Activated CD8-positive, alpha-beta T cell treated with anti-CD3 and anti-CD28 coated beads for 36 hours (primary cell): Measurements from ENCODE around the gene SGMS1. TPM values are rescaled to one million over a fixed set of nuclear protein-coding genes. Genes with fewer than 3 reads are reported as not detected.
"Not testable (repeated sequence)": the region's sequence is repeated elsewhere in the genome, so short reads cannot be mapped to it uniquely, and the experiment has no call there.

ENCODE experiments used
- ATAC-seq: fragments of 200-7000 bp; cut with Tn5 transposase; one replicate; pipeline ENCODE4 v1.10.0; 2021; ENCODE audit warnings: mild to moderate bottlenecking, moderate library complexity
- CTCF ChIA-PET: fragments of 350-600 bp; sonication (Branson Sonifier 250); formaldehyde crosslinking; loops from one replicate; lab custom pipeline; 2021; ENCODE audit warnings: antibody characterized with exemption; lab: Charles Lee
- POLR2A ChIA-PET: fragments of 350-600 bp; sonication (Branson Sonifier 250); formaldehyde crosslinking; loops from one replicate; lab custom pipeline; 2021; ENCODE audit warnings: antibody characterized with exemption; lab: Charles Lee
- DNase-seq: peaks from one replicate; pipeline ENCODE4 v3.0.0-alpha.2; 2020
- H3K27ac Mint-ChIP-seq: one replicate; pipeline ENCODE4 v1.8.0; 2021; ENCODE audit warnings: mild to moderate bottlenecking, mixed read lengths
- H3K27me3 Mint-ChIP-seq: one replicate; pipeline ENCODE4 v1.8.0; 2021; ENCODE audit warnings: mixed read lengths
- H3K36me3 Mint-ChIP-seq: one replicate; pipeline ENCODE4 v1.8.0; 2021; ENCODE audit warnings: low read depth, mixed read lengths
- H3K4me1 Mint-ChIP-seq: one replicate; pipeline ENCODE4 v1.8.0; 2021; ENCODE audit warnings: low read depth, mixed read lengths
- H3K4me3 Mint-ChIP-seq: one replicate; pipeline ENCODE4 v1.8.0; 2021; ENCODE audit warnings: mild to moderate bottlenecking, moderate library complexity, mixed read lengths
- H3K9me3 Mint-ChIP-seq: one replicate; pipeline ENCODE4 v1.8.0; 2021; ENCODE audit warnings: mixed read lengths
- CTCF ChIP-seq: fragments of 200-600 bp; IDR thresholded peaks from one replicate; pipeline ENCODE4 v1.8.0; 2022; ENCODE audit warnings: antibody characterized with exemption, mild to moderate bottlenecking
- intact Hi-C: fragments of 100-400 bp; cut with micrococcal nuclease; formaldehyde crosslinking; loops from one replicate; pipeline ENCODE4 v1.10.0; 2022
- total RNA-seq, 2 experiments: library from RNA; stranded (reverse); gene quantifications; one replicate each; pipeline ENCODE4 v1.2.3, GENCODE V29; 2021

Gene SGMS1
- total RNA-seq, 2 experiments from 2014 or later: 9.0 to 10.6 TPM

GRCh38 chr10:50432211-50433009 is 191.3 kb downstream of the SGMS1 start:
- no peak for DNase-seq
- intact Hi-C loops: loop anchor here (5.0 kb wide), 3 partner anchors 75 to 195 kb away; no protein-coding TSS in a partner anchor
- peak; percentile 59 for ATAC-seq
- TF ChIP-seq CTCF: no peak
- Mint-ChIP-seq H3K36me3 (peaks cover 31% of the 10 kb centered on the region), H3K27me3 (no peaks in the 10 kb centered on the region), H3K4me3 (no peak overlapping the region), H3K9me3 (no peaks in the 10 kb centered on the region), H3K27ac (peak overlapping the region; percentile 73), H3K4me1 (peaks cover 36% of the 10 kb centered on the region)
- ChIA-PET CTCF (interaction anchor here (2.0 to 2.4 kb wide), 2 partner anchors 10 to 12 kb away, joined by 6 to 10 read pairs; no protein-coding TSS in a partner anchor), POLR2A (interaction anchor here (0.6 to 1.2 kb wide), 4 partner anchors 13 to 194 kb away, joined by 3 to 4 read pairs (median 3); no protein-coding TSS in a partner anchor)

- peaks cover 31% of the 10 kb centered on the region for H3K4me1 Mint-ChIP-seq
- ATAC-seq (peak; percentile 77), DNase-seq (peak; percentile 54)
- no peaks in the 10 kb centered on the region for H3K27me3 Mint-ChIP-seq
- no peak for TF ChIP-seq CTCF
- intact Hi-C loops: loop anchor here (5.0 kb wide), 3 partner anchors 76 to 196 kb away; no protein-coding TSS in a partner anchor
- POLR2A ChIA-PET: interaction anchor here (0.6 to 1.2 kb wide), 5 partner anchors 12 to 188 kb away, joined by 3 read pairs; no protein-coding TSS in a partner anchor
- peak overlapping the region; percentile 4 for H3K4me3 Mint-ChIP-seq
- peak overlapping the region; percentile 39 for H3K27ac Mint-ChIP-seq
- no peaks in the 10 kb centered on the region for H3K9me3 Mint-ChIP-seq
- CTCF ChIA-PET: interaction anchor here (2.0 to 2.4 kb wide), 2 partner anchors 9 to 12 kb away, joined by 6 to 10 read pairs; no protein-coding TSS in a partner anchor
- peaks cover 35% of the 10 kb centered on the region for H3K36me3 Mint-ChIP-seq
These were observed 192.0 kb downstream of the SGMS1 start for GRCh38 chr10:50431791-50432190.

GRCh38 chr10:50431133-50431532 is 192.6 kb downstream of the SGMS1 start:
- intact Hi-C loops: loop anchor here (5.0 kb wide), 3 partner anchors 76 to 196 kb away; no protein-coding TSS in a partner anchor
- Mint-ChIP-seq H3K27me3 (no peaks in the 10 kb centered on the region), H3K27ac (peak overlapping the region; percentile 39), H3K9me3 (no peaks in the 10 kb centered on the region), H3K4me3 (no peak overlapping the region), H3K36me3 (peaks cover 37% of the 10 kb centered on the region), H3K4me1 (peaks cover 37% of the 10 kb centered on the region)
- no peak for ATAC-seq
- ChIA-PET CTCF (interaction anchor here (2.0 to 2.4 kb wide), 2 partner anchors 9 to 11 kb away, joined by 6 to 10 read pairs; no protein-coding TSS in a partner anchor), POLR2A (interaction anchor here (0.6 kb wide), 2 partner anchors 12 to 189 kb away, joined by 3 read pairs; no protein-coding TSS in a partner anchor)
- TF ChIP-seq CTCF: no peak
- no peak for DNase-seq

- peaks cover 3% of the 10 kb centered on the region for H3K9me3 Mint-ChIP-seq
These were observed 197.3 kb downstream of the SGMS1 start for GRCh38 chr10:50426485-50426884.

GRCh38 chr10:50425215-50425614 is 198.5 kb downstream of the SGMS1 start:
- POLR2A ChIA-PET, ATAC-seq, H3K9me3 Mint-ChIP-seq, intact Hi-C loops, H3K27ac Mint-ChIP-seq, H3K4me3 Mint-ChIP-seq, DNase-seq, H3K27me3 Mint-ChIP-seq, CTCF ChIA-PET: not testable (repeated sequence)
- H3K4me1 Mint-ChIP-seq: peaks cover 18% of the 10 kb centered on the region
- peaks cover 25% of the 10 kb centered on the region for H3K36me3 Mint-ChIP-seq

More at GRCh38 chr10:50426485-50426884, 197.3 kb downstream of the SGMS1 start:
- H3K4me3 Mint-ChIP-seq: no peak overlapping the region
- CTCF ChIA-PET: no interaction called here
- intact Hi-C loops: no loop called here
- H3K4me1 Mint-ChIP-seq: peaks cover 14% of the 10 kb centered on the region
- POLR2A ChIA-PET: no interaction called here
- TF ChIP-seq CTCF: no peak
- DNase-seq: no peak
- no peak for ATAC-seq
- H3K27me3 Mint-ChIP-seq: no peaks in the 10 kb centered on the region
- no peak overlapping the region for H3K27ac Mint-ChIP-seq
- peaks cover 28% of the 10 kb centered on the region for H3K36me3 Mint-ChIP-seq
